ENCODE measurements around the gene COL4A1.

The COL4A1 gene

DNA sequence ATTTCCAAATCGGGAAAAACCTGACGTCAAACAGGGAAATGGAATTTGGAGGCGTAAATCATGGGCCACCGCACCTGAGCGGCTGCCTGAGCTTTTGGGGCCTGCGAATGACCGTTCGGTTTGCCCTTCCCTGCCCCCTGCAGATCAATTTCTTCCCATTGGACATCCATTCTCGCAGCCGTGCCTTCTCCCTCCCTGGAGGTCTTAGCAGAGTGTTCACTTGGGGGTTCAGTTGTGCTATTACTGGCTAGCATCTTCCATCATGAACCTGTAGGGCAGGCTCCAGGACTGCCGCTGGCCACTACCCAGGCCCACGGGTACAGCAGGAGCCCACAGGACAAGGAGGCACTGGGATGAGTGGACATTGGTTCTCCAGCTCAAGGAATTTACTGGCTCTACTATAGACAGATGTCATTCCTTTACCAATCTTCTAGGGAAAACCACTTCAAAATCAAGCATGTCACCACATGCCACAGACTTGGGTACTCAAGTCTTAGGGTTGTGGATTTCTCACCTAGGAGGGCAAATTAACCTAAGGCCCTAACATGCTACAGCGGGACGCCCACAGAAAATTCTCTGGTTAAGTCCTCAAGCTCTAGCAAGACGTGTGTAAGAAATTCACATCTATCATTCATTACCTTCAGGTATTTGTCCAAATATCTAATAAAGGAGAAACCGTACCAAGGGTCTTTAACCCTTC lies 75.5 kb downstream of the COL4A1 start:
- DNase-seq: no peak

DNA sequence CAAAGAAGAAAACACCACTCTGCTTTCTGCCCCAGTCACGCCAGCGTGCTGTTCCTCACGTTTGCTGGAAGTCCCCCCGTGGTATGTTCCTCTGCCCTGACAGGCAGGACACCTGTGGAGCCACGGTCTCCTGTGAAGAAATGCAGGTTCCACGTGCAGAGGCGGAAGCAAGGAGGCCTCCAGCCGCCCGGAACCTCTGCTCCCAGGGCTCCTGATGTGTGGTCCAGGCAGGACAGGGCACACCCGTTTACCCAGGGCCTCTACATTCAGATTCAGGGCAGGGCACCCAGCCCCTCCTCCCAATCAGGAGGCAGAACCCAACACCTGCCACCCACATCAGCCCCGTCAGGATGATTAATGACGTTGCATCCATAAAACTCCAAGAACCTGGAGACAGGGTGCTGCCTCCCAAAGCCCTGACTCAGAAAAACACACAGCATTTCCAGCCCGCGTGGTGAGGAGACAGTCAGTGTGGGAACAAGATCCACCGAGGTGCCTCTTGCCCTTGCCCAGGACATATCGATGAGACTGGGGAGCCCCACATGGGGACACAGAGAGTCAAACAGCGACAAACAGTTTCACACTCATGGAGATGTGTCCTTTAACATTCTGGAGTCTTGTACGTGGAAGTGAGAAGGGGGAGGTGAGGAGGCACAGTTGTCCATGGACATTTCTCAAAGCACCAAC lies 76.2 kb downstream of the COL4A1 start:
- DNase-seq: no peak

DNA sequence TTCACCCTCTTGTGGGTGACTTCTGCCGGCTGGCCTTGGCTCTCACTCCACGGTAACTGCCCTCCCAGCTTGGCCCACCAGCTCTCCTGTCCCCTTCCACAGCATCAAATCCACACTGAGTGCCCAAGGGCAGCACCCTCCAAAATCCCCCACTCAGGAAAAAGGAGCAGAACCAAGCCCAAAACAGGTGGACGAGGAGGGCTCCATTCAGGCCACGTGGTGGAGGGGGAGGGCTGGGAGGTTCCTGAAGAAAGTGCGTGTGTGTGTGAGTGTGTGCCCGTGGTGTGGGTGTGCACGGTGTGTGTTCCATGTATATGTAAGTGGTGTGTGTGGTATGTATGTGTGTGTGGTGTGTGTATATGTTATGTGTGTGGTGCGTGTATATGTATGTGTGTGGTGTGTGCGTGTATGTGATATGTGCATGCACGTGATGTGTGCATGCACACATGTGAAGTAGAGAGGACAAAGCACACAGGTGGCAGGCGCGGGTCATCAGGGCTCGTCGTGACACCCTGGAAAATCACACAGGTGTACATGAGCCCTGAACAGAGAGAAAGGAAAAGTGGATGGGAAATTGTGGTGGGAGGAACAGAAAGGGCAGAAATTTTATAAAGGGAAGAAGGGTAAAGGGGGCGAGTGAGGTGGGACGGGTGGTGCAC lies 76.9 kb downstream of the COL4A1 start:
- DNase-seq: no peak

DNA sequence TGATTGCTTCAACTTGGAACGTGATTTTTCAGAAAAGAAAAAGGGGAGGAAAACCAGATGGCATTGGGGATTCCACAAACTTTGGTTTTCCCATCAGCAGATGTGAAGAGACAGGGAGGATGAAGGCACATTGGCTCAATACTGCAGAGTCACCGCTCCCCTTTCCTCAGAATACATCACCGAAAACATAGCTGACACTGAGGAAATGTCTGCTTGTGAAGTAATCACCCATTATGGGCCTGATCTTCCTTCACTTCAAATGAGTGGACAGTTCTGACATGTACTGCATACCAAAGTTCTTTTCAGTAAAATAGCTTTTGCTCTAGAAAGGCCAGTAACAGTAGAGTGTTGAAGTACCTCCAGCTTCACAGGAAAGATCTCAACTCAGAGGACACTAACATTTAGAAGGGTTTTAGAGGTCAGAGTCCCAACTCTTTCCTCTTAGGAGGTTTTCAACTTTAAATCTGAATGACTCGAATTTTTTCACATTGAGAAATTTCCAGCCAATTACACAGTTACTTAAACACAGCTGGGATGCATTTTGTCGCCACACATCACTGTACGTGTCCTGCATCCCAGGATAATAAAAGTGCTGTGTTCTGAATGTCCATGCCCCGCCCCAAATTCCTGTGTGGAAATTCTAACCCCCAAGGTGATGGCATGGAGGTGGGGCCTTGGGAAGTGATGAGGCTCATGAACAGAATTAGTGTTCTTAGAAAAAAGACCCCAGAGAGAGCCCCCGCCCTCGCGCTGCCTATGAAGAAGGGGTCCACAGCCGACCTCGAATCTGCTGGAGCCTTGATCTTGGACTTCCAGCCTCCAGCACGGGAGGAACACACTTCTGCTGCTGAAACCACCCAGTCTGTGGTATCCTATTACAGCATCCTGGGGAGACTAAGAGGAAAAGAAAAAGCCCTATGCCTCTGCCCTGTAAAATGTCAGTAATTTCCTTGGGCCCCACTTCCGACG lies 77.7 kb downstream of the COL4A1 start:
- no peak for DNase-seq

DNA sequence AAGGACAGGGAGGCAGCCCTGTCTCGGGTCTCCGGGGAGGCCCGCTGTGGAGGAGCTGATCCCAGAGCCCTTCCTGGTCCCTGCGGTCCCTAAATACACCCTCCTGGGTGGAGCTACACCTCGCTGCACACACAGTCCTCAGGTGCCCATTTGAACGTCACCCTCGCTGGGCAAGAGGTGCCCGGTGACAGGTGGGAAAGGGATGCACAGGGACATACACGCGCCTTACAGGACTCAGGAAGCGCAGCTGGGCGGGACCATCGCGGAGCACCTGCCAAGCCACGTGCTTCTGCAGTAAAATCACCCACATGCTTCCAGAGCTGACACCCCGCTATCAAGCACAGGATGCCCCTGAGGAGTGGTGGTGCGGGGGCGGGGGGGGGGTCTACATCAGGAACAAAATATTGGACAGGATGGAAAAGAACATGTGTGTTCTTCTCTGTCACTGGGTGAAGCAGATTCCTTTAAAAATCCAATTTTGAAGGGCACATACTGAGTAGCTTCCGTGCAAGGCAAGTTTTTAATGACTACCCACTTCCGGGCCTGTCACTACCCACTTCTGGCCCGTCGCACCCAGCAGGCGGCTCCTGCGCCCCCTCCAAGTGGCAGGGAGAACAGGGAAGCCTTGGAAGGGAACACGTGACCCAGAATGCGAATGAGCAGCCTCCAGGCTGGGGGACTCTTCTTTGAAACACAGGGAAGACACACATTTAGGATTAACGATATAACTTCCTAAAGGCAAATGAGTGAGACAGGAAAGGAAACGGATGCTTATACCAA lies 78.9 kb downstream of the COL4A1 start:
- DNase-seq: no peak

DNA sequence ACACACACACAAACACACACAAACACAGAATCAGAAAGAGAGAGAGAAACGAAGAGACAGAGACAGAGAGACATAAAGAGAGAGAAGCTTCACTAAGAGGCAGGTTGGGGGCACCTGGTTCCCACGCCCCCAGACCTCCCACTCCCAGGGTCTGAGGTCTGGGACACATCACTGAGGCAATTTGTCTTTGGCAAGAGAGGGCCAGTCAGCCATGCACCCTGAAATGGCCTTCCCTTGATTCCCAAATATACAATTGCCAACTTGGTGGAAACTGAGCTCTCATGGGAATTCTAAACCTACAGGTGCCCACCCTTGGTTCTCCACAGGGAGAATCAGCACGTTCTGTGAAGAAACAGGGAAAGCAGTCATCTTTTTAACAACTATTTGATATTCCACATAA lies 79.5 kb downstream of the COL4A1 start:
- DNase-seq: no peak

DNA sequence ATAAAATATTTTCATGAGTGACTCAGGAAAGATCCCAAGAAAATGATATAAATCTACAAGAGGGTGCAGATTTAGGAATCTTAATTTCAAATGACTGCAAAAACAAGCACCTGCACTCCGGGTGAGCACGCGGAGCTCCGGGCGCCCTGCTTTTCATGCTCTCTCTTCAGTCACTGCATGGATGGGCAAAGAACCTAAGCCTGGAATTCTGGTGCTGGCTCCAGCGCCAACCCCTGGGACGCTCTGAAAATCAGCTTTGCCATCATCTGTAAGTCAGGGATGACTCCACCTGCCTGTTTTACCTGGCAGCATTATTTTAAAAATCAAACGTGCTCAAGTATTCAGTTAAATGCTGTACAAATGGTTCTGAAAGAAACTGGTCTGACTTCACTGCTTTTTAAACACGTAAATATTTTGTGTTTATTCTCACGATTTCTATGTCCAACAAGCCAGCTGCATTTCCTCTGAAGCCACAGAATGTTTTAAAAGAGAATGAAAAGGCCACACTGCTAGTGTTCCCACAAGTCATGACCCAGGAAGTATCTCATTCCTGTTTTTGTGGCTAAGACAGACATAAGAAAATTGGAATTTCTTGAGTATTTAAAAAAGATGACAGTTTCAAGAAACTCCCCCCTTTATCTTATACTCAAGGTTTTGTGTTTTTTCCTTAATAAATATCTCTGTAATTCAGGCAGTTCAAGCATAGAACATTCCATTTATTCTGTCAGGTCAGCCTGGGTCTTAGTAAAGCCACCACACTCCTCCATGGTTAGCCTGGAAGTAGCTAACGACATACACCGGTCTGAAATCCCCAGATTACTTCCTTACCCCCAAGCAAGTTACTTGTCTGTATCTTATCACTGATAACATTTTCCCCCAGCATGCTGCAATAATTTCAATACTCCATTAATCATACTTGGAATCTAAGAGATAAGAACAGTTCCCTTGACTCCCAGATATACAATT lies 81.1 kb downstream of the COL4A1 start:
- no peak for DNase-seq

DNA sequence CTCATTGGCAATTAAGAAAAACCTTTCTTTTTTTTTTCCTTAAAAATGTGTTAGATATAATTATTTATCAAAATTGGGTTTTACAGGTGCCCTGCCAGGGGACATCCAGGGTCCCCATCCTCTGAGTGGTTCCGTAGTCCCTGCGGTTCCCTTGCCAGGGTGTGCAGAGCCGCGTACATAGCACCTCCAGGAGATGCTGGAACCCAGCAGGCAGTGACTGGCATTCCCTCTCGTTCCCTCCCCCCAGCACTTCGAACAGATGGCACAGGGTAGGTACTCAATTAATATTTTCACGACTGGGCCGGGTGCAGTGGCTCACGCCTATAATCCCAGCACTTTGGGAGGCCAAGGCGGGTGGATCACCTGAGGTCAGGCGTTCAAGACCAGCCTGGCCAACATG lies 82.0 kb downstream of the COL4A1 start:
- DNase-seq: no peak

DNA sequence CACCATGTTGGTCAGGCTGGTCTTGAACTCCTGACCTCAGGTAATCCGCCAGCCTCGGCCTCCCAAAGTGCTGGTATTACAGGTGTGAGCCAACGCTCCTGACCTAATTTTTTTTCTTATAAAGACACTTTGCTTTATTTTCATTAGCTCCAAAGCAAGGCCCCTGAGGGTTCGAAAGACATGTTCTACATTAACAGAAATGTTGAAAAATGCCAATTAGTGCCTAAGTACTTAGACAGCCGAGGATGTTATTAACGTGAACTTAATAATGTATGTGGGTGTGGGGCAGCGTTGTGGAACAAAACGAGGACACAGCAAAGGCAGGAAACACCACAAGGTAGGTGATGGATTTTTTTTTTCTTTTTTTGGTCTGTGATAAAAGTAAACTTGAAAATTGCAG lies 82.4 kb downstream of the COL4A1 start:
- no peak for DNase-seq

DNA sequence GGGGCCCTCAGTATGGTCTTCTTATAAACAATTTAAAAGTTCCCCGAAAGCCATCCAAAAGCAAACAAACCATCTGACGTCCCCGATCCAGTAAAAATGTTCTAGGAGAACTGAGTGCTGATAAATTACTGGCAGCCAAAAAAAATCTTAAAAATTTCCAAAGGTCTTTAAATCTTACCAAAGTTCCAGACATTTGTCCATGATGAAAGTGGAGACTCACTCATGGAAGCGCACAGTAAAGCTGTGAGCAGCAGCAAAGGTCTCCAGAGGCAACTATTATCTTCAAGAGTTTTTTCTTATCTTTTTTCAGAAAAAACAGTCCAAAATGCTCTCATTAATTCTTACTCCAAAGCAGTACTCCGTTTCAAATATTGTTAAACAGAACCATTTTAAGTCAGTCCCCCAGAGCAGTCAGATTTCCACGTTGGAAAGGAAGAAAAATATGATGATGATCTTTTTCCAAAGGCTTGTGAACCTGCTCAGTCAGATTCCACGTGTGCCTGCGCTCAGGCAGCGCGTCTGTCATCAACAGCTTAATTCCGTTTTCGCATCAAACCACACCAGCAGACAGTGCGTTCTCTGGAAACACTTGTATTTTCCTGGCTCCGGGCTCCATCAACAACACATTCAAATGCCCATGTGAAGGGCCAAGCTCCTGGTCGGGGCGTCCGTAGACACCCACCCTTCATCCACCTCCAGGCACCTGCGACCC lies 85.4 kb downstream of the COL4A1 start:
- DNase-seq: peak; percentile 74

DNA sequence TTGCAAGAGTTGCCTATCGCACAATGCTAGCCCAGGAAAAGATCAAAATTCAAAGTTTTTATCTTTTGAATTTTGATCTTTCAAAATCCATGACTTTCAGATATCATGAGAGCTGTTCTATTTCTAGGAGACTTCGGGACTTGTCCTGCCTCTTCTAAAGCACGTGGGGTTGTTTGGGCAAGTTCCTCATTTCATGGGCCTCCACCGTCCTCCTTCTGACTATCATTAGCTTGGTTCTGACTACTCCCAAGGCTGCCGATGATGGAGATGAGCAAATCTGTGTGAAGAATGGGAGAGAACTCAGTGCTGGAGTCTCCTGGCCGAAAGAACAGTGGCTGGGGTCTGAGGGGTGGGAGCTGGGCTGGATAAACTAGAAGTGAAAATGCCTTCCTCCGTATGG lies 86.5 kb downstream of the COL4A1 start:
- DNase-seq: no peak

DNA sequence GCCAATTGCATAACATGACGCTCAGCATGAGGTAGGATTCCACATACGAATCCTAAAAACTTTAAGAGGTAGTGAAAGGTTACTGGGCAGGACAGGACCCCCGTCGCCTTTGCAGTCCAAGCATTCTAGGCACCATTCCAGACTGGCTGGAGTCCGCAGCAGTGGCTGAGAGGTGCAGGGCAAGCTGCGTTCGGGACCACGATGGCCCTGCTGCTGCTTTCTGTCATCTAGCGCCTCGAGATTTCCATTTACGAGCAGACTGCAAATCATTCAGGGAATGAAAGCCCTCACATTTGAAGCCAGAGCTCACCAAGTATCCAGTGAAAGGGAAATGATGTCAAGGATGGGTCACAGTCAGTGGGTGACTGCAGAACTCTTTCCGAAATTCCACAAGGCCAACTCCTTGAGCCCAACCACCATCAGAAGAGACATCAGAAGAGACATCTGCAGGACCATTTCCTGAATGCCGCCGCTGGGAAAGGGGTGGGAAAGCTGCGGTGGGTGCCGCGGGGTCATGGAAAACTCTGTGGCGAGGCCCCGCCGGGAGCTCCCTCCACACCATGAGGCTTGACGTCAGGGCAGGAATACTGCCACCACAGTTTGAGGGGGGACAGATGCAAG lies 88.3 kb downstream of the COL4A1 start:
- DNase-seq: no peak

DNA sequence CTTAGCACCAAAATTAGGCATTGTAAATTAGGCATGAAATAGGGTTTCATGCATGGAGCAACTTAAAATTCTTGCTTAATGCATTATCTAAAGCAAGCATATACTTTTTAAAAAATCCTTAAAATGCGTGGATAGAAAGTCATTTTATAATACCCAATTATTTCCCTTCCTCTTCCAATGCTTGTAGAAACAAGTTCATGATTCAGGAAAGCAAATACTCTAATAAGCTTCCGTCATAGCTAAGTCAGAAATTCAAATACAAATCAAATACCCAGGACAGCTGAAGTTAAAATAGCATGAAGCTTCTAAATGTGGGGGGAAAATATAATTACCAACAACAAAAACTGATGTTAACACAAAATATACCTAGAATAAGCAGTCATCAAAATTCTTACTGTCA lies 89.1 kb downstream of the COL4A1 start:
- no peak for DNase-seq

DNA sequence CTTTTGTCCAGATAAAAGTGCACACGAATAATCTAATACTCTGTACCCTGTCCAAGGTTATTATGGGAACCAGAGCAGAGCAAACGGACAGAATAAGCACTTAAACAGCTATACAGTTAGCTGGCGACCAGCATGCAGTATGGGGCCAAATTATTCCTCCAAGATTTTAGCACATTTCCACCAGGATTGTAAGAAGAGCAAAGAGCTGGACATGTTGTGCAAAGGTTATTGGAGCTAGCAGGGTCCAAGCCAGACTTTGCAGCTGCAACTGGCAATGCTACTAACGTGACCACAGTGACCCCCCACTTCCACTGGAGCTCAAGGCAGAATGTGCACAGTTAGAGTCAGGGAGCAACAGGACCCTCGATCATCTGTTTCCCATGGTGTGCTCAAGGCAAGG lies 89.9 kb downstream of the COL4A1 start:
- no peak for DNase-seq

DNA sequence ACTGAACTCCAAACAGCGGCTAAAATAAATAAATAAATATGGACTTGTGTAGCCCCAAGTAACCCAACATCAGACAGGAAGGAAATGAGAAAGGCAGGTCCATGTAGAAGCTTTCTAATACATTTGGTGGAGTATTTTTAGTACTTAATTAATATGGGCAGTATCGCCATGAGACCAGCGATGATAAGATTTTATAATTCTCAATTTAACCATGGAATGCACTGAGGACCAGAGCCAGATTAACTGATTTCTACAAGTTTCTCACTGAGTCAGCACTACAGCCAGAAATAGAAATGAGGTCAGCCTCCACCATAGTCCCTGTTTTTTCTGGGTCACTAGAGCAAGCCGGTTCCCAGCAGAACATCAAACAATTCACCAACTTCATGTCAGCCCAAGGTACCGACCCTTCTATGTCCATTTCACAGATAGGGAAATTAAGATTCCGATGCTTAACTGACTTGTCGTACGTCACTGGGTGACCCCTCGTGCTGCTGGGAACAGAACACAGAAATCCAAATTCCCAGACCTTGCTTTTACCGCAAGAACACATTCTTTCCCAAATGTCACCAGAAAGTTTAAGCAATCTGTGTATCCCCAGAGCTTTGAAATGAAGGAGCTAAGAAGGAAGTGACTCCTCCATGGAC lies 90.4 kb downstream of the COL4A1 start:
- DNase-seq: no peak

DNA sequence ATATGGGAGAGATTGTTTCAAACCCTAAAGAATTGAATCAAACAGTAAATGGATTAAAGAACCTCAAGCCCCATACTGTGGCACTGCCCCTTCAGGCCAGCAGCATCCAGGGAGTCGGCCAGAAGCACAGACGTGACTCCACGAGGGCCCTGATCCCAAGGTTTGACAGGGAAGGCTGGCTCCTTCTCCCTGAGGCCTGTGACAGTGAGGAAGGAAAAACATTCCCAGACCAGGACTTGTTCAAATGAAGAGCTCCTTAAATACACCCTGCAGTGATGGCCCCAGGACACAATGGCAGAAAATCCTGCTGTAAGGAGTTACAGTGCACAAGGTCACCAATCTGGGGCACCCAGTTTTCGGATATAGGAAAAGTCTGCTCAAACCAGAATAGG lies 91.0 kb downstream of the COL4A1 start:
- DNase-seq: no peak

DNA sequence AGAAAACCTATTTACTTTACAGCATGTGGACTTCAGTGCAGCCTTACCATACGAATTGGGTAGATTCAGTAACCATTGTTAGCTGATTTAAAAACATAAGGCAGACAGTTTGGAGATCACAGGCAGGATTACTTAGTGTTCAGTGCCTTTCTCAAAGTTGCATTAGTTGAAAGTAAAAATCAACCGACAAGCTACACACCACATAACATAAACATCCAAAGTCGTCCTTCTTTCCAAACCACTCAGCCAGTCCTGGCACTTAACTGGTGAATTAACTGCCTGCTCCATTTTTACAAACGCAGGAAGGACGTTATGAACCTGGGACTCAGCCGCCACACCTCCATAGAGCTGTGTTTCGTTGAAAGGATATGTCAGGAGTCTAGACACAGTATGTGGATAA lies 91.4 kb downstream of the COL4A1 start:
- no peak for DNase-seq

DNA sequence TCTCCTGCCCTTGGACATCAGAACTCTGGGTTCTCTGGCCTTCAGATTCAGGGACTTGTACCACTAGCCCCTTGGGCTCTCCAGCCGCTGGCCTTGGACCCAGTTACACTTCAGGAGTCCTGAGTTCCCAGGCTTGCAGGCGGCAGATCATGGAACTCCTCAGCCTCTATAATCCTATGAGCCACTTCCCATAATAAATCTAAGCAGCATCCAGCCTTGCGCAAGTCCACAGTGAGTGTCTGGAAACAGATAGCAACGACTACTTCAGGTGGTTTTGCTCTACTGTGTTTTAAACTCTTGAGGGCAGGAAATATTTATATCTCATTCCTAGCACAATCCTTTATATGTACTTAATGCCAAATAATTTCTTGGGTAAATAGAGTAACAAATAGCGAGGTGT lies 92.3 kb downstream of the COL4A1 start:
- no peak for DNase-seq

DNA sequence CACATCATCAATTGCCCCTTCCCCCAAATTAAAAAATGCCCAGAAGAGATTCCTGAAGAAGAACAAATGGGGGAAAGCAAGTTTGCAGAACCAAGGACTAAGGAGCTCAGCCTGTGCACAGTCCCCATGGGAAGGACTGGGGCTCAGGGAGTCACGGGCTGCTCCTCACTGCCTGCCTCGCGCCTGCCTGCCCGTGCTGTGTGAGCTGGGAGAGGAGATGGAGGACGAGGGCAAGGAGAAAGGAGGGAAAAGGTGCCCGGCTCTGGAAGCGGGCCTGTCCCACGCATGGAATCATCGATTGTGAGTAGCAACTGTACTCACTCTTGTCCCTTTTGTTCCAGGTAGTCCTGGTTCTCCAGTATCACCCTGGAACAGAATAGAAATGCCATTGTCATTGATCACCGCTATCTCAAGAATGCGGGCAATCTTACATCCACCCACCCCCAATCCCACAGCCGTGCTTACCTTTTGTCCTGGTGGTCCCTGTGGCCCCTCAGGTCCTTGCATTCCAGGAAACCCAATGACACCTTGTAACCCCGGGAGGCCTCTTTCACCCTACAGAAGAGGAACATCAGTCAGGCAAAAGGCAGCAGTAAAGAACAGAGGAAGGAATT lies 93.4 kb downstream of the COL4A1 start:
- no peak for DNase-seq

All from NCI-H1105 treated with DMSO at 0.1 percent for 48 hours (cell line).